GM12878 (cell line): ENCODE measurements around the gene GIMAP7. TPM values are rescaled to one million over a fixed set of nuclear protein-coding genes. Genes with fewer than 3 reads are reported as not detected.

Experiments
- ATAC-seq: fragments of 200-7000 bp; cut with Tn5 transposase; 3 replicates; pipeline ENCODE4 v1.9.1; 2020; ENCODE audit warnings: mild to moderate bottlenecking, moderate library complexity
- BruUV-seq: library from RNA; stranded (reverse); fragments of 400-500 nt; replicated peaks from 2 replicates; lab custom pipeline; 2021; lab: Mats Ljungman, UMichigan
- CTCF ChIA-PET: fragments of 300-600 bp; sonication (Branson Sonifier 250); formaldehyde crosslinking; extraction: SDS; loops from one replicate; lab custom pipeline; 2021; ENCODE audit warnings: inconsistent platforms; lab: Yijun Ruan, JAX
- POLR2A ChIA-PET: fragments of 350-600 bp; formaldehyde crosslinking; extraction: SDS; loops from one replicate; lab custom pipeline; 2021; ENCODE audit warnings: inconsistent platforms; lab: Charles Lee
- RAD21 ChIA-PET: fragments of 300-600 bp; sonication (Branson Sonifier 250); formaldehyde crosslinking; loops from one replicate; lab custom pipeline; 2023; ENCODE audit warnings: antibody characterized with exemption; ENCODE audit not compliant: unreplicated experiment; lab: Charles Lee
- SMC1A ChIA-PET: fragments of 300-600 bp; sonication (Branson Sonifier 250); formaldehyde crosslinking; loops from one replicate; lab custom pipeline; 2023; ENCODE audit not compliant: unreplicated experiment, uncharacterized antibody; lab: Charles Lee
- DNase-seq: peaks from one replicate; pipeline ENCODE4 v3.0.0-alpha.2; 2011; ENCODE audit warnings: low read depth, low spot score
- FAIRE-seq: peaks from 3 replicates; lab custom pipeline; 2011; peaks lifted over from hg19 to GRCh38; lab: Jason Lieb, UNC
- H2AFZ ChIP-seq: 2 replicates; pipeline ENCODE4 v1.6.0; 2011; ENCODE audit warnings: low read depth, low read length, control low read depth; ENCODE audit not compliant: control insufficient read depth
- H3K27ac ChIP-seq: 2 replicates; pipeline ENCODE4 v1.5.1; 2011; ENCODE audit warnings: control low read depth; ENCODE audit not compliant: control insufficient read depth, insufficient read depth
- H3K27me3 ChIP-seq, 2 experiments: replicated peaks in 1 of 2; 2 replicates each; pipeline versions ENCODE4 v1.6.0 to v1.6.1; 2011; ENCODE audit warnings: low read length in 1 of 2; ENCODE audit not compliant: control insufficient read depth in 2 of 2, insufficient read depth in 2 of 2
- H3K36me3 ChIP-seq, 2 experiments: 2 replicates each; pipeline ENCODE4 v1.5.1; 2011; ENCODE audit warnings: low read length in 1 of 2; ENCODE audit not compliant: control insufficient read depth in 2 of 2, insufficient read depth in 2 of 2
- H3K4me1 ChIP-seq: 2 replicates; pipeline ENCODE4 v1.6.1; 2011; ENCODE audit warnings: mild to moderate bottlenecking, low read length, moderate library complexity, mixed read lengths; ENCODE audit not compliant: control insufficient read depth, insufficient read depth
- H3K4me2 ChIP-seq: 2 replicates; pipeline ENCODE4 v1.6.0; 2011; ENCODE audit warnings: control low read depth; ENCODE audit not compliant: control insufficient read depth, insufficient read depth
- H3K4me3 ChIP-seq: fragments of 200-600 bp; sonication (generic); 2 replicates; pipeline ENCODE4 v1.5.1; 2016
- H3K79me2 ChIP-seq: 2 replicates; pipeline ENCODE4 v1.6.0; 2011; ENCODE audit warnings: low read length; ENCODE audit not compliant: control insufficient read depth, insufficient read depth
- H3K9ac ChIP-seq: 2 replicates; pipeline ENCODE4 v1.8.0; 2011; ENCODE audit warnings: low read length, control low read depth, mixed read lengths; ENCODE audit not compliant: control insufficient read depth, insufficient read depth
- H3K9me3 ChIP-seq: replicated peaks from 3 replicates; pipeline ENCODE4 v1.5.1; 2011; ENCODE audit warnings: mild to moderate bottlenecking, low read length; ENCODE audit not compliant: control insufficient read depth, insufficient read depth
- H4K20me1 ChIP-seq: 2 replicates; pipeline ENCODE4 v1.6.0; 2011; ENCODE audit not compliant: control insufficient read depth, insufficient read depth
- ATF7 ChIP-seq: fragments of 450-650 bp; IDR thresholded peaks from 2 replicates; pipeline ENCODE4 v1.6.1; 2016; ENCODE audit warnings: low read depth, mild to moderate bottlenecking
- BRCA1 ChIP-seq: IDR thresholded peaks from 2 replicates; pipeline ENCODE4 v1.6.1; 2011; ENCODE audit warnings: low read depth, low read length, improper control_type of control experiment
- CBX5 ChIP-seq: sonication (generic); IDR thresholded peaks from 2 replicates; pipeline ENCODE4 v1.6.1; 2016; ENCODE audit warnings: low read depth, moderate library complexity, mild to moderate bottlenecking, inconsistent platforms
- EP300 ChIP-seq, 2 experiments: fragments of 150-350 bp in 1 of 2; IDR thresholded peaks; 2 replicates each; pipeline ENCODE4 v1.6.1; 2011 to 2012; ENCODE audit warnings: low read depth in 2 of 2, low read length in 2 of 2, borderline replicate concordance in 1 of 2, improper control_type of control experiment in 1 of 2, inconsistent platforms in 1 of 2; ENCODE audit not compliant: control insufficient read depth in 1 of 2
- JUNB ChIP-seq: IDR thresholded peaks from 2 replicates; pipeline ENCODE4 v1.6.1; 2016; ENCODE audit warnings: antibody characterized with exemption, mild to moderate bottlenecking
- POU2F2 ChIP-seq: IDR thresholded peaks from 3 replicates; pipeline ENCODE4 v1.6.1; 2011; ENCODE audit warnings: low read depth, mild to moderate bottlenecking, low read length, borderline replicate concordance
- RAD51 ChIP-seq: fragments of 450-650 bp; IDR thresholded peaks from 2 replicates; pipeline ENCODE4 v1.6.1; 2016; ENCODE audit warnings: moderate library complexity, mild to moderate bottlenecking, inconsistent platforms
- SIX5 ChIP-seq: IDR thresholded peaks from 2 replicates; pipeline ENCODE4 v1.6.1; 2011; ENCODE audit warnings: mild to moderate bottlenecking, low read depth, low read length, moderate library complexity; ENCODE audit not compliant: severe bottlenecking
- SUZ12 ChIP-seq: fragments of 200-600 bp; sonication (generic); IDR thresholded peaks from one replicate; pipeline ENCODE4 v1.6.1; 2018; ENCODE audit warnings: antibody characterized with exemption, mild to moderate bottlenecking; ENCODE audit not compliant: unreplicated experiment
- WGBS: methylation state at CpG from one replicate; pipeline ENCODE4 v1.1.6; 2016; ENCODE audit warnings: low lambda C conversion rate; ENCODE audit not compliant: insufficient replicate concordance, insufficient coverage; ENCODE audit errors: missing lambda C conversion rate; 5-methylcytosine and 5-hydroxymethylcytosine counted together
- in situ Hi-C: fragments of 300-500 bp; cut with MboI; formaldehyde crosslinking; loops from 9 replicates; pipeline ENCODE4 v1.14.3; 2018; ENCODE audit warnings: mixed read lengths
- intact Hi-C: fragments of 100-400 bp; cut with micrococcal nuclease; formaldehyde crosslinking; loops from one replicate; pipeline ENCODE4 v1.14.2; 2022; ENCODE audit not compliant: unreplicated experiment
- polyA plus RNA-seq, 11 experiments: library from polyadenylated mRNA; depleted of rRNA in 4 of 11; unstranded in 6 of 11; stranded (reverse) in 5 of 11; fragments of >200 nt; fragmentation: Nextera tagmentation in 4 of 11; fragmentation: Illumina TruSeq in 1 of 11; extraction: Ambion mirVana in 4 of 11; extraction: Trizol in 1 of 11; gene quantifications; 1 replicate in 1 of 11; 2 replicates in 10 of 11; pipeline versions ENCODE4 v1.2.1 to v1.2.3, GENCODE V29; 2011 to 2016; ENCODE audit warnings: inconsistent platforms in 2 of 11, missing spikeins in 2 of 11, low read depth in 1 of 11
- total RNA-seq, 4 experiments: library from RNA; depleted of rRNA in 3 of 4; stranded (reverse); fragments of >200 nt in 3 of 4; fragmentation: Illumina TruSeq in 1 of 4; extraction: Trizol in 1 of 4; gene quantifications; 2 replicates each; pipeline versions ENCODE4 v1.2.1 to v1.2.3, GENCODE V29; 2013 to 2021
- TF ChIP-seq, protein P1 (sequence below): IDR thresholded peaks from 2 replicates; pipeline ENCODE4 v1.6.1; 2012; ENCODE audit warnings: low read length, inconsistent platforms
- TF ChIP-seq, protein P2 (sequence below): fragments of 450-650 bp; IDR thresholded peaks from 2 replicates; pipeline ENCODE4 v1.6.1; 2017; ENCODE audit warnings: mild to moderate bottlenecking, low read depth, inconsistent platforms; ENCODE audit not compliant: poor library complexity, severe bottlenecking
- TF ChIP-seq, protein P3 (sequence below): fragments of 450-650 bp; conservative IDR thresholded peaks from 2 replicates; pipeline ENCODE4 v1.6.1; 2017; ENCODE audit warnings: mild to moderate bottlenecking, moderate library complexity
- TF ChIP-seq, protein P4 (sequence below): fragments of 450-650 bp; IDR thresholded peaks from 2 replicates; pipeline ENCODE4 v1.6.1; 2017; ENCODE audit warnings: antibody characterized with exemption, mild to moderate bottlenecking, moderate library complexity
- TF ChIP-seq, protein P5 (sequence below): fragments of 450-650 bp; IDR thresholded peaks from 2 replicates; pipeline ENCODE4 v1.6.1; 2017; ENCODE audit warnings: low read depth, mild to moderate bottlenecking, moderate library complexity

The GIMAP7 gene
- total and polyA plus RNA-seq, 10 of the 15 experiments (the other 5 are each of a cell fraction or from before 2014, with no cell fraction given): 2.7 to 16.6 (median 5.4) TPM

DNA sequence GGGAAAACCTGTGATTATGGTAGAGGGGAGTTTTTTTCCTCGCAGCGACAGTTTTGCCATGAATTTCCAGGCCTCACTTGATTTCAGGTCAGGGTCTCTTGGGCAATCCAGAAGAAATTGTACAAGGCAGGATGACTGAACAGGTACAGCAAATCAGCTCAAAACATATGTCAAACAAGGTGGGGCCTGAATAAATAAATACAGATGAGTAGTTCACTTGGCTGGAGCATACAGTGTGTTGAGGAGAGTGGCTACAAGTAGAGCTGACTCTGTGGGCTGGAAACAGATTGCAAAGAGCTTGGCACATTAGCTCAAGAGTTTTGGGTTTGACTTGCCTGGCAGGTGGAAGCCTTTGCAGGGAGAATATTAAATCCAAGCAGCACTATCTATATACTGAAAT, 49.3 kb upstream of the GIMAP7 start:
- Histone ChIP-seq H3K9me3 (peaks cover 5% of the 10 kb centered on the region; the same call in 2 of the 3 replicates), H3K27me3 (no peaks in the 10 kb centered on the region), H3K4me2 (no peak overlapping the region), H3K79me2 (no peaks in the 10 kb centered on the region), H3K4me3 (no peak overlapping the region), H3K36me3 (peaks cover 0 to 2% of the 10 kb centered on the region in 2 experiments; a peak in 1 of 4 replicates), H2AFZ (no peak overlapping the region), H4K20me1 (no peaks in the 10 kb centered on the region), H3K4me1 (no peaks in the 10 kb centered on the region), H3K9ac (no peak overlapping the region), H3K27ac (no peak overlapping the region)
- WGBS: 100% methylated on average over 2 of the region's 2 CpGs
- no TSS peak for BruUV-seq
- in situ Hi-C loops: no loop called here
- DNase-seq (no peak), ATAC-seq (no peak), FAIRE-seq (no peak)
- intact Hi-C loops: no loop called here
- ChIA-PET RAD21 (no interaction called here), SMC1A (interaction anchor here (0.9 kb wide), 1 partner anchor 19 kb away, joined by 3 read pairs; no protein-coding TSS in a partner anchor), POLR2A (no interaction called here), CTCF (interaction anchor here (1.2 kb wide), 1 partner anchor 13 kb away, joined by 3 read pairs; no protein-coding TSS in a partner anchor)
- TF ChIP-seq EP300 (IDR thresholded peaks at IDR 0.05; ENCODE audit: borderline replicate concordance in 1 of 2, control insufficient read depth in 1 of 2, low read depth in 2 of 2, low read length in 2 of 2) (no peak), JUNB (no peak), POU2F2 (no peak), CBX5 (no peak), BRCA1 (no peak), RAD51 (no peak), ATF7 (no peak), SUZ12 (no peak), SIX5 (no peak)
- TF ChIP-seq, protein P1, sequence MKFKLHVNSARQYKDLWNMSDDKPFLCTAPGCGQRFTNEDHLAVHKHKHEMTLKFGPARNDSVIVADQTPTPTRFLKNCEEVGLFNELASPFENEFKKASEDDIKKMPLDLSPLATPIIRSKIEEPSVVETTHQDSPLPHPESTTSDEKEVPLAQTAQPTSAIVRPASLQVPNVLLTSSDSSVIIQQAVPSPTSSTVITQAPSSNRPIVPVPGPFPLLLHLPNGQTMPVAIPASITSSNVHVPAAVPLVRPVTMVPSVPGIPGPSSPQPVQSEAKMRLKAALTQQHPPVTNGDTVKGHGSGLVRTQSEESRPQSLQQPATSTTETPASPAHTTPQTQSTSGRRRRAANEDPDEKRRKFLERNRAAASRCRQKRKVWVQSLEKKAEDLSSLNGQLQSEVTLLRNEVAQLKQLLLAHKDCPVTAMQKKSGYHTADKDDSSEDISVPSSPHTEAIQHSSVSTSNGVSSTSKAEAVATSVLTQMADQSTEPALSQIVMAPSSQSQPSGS: no peak
- TF ChIP-seq, protein P2, sequence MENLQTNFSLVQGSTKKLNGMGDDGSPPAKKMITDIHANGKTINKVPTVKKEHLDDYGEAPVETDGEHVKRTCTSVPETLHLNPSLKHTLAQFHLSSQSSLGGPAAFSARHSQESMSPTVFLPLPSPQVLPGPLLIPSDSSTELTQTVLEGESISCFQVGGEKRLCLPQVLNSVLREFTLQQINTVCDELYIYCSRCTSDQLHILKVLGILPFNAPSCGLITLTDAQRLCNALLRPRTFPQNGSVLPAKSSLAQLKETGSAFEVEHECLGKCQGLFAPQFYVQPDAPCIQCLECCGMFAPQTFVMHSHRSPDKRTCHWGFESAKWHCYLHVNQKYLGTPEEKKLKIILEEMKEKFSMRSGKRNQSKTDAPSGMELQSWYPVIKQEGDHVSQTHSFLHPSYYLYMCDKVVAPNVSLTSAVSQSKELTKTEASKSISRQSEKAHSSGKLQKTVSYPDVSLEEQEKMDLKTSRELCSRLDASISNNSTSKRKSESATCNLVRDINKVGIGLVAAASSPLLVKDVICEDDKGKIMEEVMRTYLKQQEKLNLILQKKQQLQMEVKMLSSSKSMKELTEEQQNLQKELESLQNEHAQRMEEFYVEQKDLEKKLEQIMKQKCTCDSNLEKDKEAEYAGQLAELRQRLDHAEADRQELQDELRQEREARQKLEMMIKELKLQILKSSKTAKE: no peak
- TF ChIP-seq, protein P3, sequence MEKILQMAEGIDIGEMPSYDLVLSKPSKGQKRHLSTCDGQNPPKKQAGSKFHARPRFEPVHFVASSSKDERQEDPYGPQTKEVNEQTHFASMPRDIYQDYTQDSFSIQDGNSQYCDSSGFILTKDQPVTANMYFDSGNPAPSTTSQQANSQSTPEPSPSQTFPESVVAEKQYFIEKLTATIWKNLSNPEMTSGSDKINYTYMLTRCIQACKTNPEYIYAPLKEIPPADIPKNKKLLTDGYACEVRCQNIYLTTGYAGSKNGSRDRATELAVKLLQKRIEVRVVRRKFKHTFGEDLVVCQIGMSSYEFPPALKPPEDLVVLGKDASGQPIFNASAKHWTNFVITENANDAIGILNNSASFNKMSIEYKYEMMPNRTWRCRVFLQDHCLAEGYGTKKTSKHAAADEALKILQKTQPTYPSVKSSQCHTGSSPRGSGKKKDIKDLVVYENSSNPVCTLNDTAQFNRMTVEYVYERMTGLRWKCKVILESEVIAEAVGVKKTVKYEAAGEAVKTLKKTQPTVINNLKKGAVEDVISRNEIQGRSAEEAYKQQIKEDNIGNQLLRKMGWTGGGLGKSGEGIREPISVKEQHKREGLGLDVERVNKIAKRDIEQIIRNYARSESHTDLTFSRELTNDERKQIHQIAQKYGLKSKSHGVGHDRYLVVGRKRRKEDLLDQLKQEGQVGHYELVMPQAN: no peak
- TF ChIP-seq, protein P4, sequence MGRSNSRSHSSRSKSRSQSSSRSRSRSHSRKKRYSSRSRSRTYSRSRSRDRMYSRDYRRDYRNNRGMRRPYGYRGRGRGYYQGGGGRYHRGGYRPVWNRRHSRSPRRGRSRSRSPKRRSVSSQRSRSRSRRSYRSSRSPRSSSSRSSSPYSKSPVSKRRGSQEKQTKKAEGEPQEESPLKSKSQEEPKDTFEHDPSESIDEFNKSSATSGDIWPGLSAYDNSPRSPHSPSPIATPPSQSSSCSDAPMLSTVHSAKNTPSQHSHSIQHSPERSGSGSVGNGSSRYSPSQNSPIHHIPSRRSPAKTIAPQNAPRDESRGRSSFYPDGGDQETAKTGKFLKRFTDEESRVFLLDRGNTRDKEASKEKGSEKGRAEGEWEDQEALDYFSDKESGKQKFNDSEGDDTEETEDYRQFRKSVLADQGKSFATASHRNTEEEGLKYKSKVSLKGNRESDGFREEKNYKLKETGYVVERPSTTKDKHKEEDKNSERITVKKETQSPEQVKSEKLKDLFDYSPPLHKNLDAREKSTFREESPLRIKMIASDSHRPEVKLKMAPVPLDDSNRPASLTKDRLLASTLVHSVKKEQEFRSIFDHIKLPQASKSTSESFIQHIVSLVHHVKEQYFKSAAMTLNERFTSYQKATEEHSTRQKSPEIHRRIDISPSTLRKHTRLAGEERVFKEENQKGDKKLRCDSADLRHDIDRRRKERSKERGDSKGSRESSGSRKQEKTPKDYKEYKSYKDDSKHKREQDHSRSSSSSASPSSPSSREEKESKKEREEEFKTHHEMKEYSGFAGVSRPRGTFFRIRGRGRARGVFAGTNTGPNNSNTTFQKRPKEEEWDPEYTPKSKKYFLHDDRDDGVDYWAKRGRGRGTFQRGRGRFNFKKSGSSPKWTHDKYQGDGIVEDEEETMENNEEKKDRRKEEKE: no peak
- TF ChIP-seq, protein P5, sequence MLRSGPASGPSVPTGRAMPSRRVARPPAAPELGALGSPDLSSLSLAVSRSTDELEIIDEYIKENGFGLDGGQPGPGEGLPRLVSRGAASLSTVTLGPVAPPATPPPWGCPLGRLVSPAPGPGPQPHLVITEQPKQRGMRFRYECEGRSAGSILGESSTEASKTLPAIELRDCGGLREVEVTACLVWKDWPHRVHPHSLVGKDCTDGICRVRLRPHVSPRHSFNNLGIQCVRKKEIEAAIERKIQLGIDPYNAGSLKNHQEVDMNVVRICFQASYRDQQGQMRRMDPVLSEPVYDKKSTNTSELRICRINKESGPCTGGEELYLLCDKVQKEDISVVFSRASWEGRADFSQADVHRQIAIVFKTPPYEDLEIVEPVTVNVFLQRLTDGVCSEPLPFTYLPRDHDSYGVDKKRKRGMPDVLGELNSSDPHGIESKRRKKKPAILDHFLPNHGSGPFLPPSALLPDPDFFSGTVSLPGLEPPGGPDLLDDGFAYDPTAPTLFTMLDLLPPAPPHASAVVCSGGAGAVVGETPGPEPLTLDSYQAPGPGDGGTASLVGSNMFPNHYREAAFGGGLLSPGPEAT: no peak
